Measurements from ENCODE around the gene KLF9. TPM values are rescaled to one million over a fixed set of nuclear protein-coding genes. Genes with fewer than 3 reads are reported as not detected.

Gene KLF9
- total and polyA plus RNA-seq, 2 donors (not counting 1 experiment from before 2014, with no cell fraction given): 12.1 to 36.4 TPM

DNA sequence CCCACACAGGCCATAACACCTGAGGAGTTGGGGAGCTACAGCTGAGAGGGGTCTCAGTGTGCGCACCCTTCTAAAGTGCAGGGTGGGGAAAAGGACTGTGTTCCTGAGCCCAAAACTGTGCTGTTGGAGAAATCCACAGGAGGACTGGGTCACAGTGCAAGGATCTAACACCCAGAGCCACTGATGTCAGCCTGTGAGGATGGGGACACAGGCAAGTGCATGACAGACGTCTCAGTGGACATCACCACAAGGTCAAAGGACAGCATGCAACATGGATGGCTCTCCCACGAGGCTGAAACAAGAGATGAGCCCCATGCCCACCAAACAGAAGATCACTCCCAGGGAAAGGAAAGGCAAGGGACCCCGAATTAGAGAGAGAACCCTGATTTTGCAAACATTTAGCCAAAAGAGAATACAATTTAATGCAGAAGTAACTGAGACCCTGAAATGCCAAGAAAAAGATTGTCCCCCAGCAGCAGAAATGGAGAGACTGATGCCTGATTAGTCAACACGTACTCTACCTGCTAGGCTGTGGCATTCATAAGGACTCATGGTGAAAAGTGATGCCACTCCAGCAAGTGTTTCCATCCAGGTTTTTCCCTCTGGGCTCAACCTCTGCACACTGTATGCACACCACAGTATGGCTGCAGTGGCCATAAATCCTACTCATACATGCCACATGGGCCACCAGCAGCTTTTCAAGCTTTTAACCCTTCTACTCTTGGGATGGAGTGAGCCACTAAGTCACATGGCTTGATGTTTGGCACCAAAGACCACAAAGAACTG lies 14.2 kb downstream of the KLF9 start:
- H3K9ac ChIP-seq (ENCODE audit: low read length): no peak overlapping the region
- H3K9me3 Mint-ChIP-seq (ENCODE audit: insufficient read depth): no peaks in the 10 kb centered on the region
- CTCF ChIA-PET: interaction anchor here (1.2 to 2.1 kb wide), 3 partner anchors 10 to 19 kb away, joined by 4 to 6 read pairs (median 4); no protein-coding TSS in a partner anchor
- H3K4me1 ChIP-seq (ENCODE audit: control insufficient read depth in 2 of 2, insufficient read depth in 2 of 2, low read length in 2 of 2): peaks cover 31% of the 10 kb centered on the region in 2 donors
- ATAC-seq (ENCODE audit: low read depth) (no peak), DNase-seq (no peak)
- H3K4me1 Mint-ChIP-seq: peaks cover 54% of the 10 kb centered on the region
- no peak overlapping the region for H3K4me2 ChIP-seq (replicated peaks; ENCODE audit: low read depth, low read length, poor library complexity, severe bottlenecking)
- no peaks in the 10 kb centered on the region for H3K9me3 ChIP-seq (ENCODE audit: control extremely low read depth in 1 of 3, control insufficient read depth in 2 of 3, insufficient read depth in 1 of 3, low read length in 2 of 3)
- POLR2A ChIA-PET: interaction anchor here (1.0 to 1.4 kb wide), 2 partner anchors 14 to 19 kb away, joined by 3 read pairs; partner anchors contain the start of gene KLF9
- H3K27me3 Mint-ChIP-seq: no peaks in the 10 kb centered on the region
- H3K36me3 ChIP-seq (replicated peaks in 1 of 2; ENCODE audit: control extremely low read depth in 1 of 2, control insufficient read depth in 1 of 2, extremely low read depth in 1 of 2, insufficient read depth in 2 of 2, low read length in 1 of 2): no peaks in the 10 kb centered on the region
- peak overlapping the region in 1 of 2 donors; percentile 45 for H3K27ac ChIP-seq (ENCODE audit: low read length in 2 of 2)
- H3K27me3 ChIP-seq (replicated peaks in 1 of 4; ENCODE audit: control extremely low read depth in 1 of 4, control insufficient read depth in 3 of 4, insufficient read depth in 4 of 4, low read length in 3 of 4): no peaks in the 10 kb centered on the region
- H3K27ac Mint-ChIP-seq: peak overlapping the region; percentile 84
- intact Hi-C loops (cut with micrococcal nuclease): no loop called here
- WGBS (ENCODE audit: insufficient coverage): 92% methylated on average over 3 of the region's 5 CpGs
- H4K20me1 ChIP-seq (ENCODE audit: control insufficient read depth, insufficient read depth, low read length, poor library complexity, severe bottlenecking): peaks cover 10% of the 10 kb centered on the region
- no peak overlapping the region for H3K4me3 ChIP-seq (ENCODE audit: control extremely low read depth in 1 of 5, extremely low read depth in 1 of 5, insufficient read depth in 1 of 5, low read depth in 2 of 5, low read length in 4 of 5)
- H2AFZ ChIP-seq (ENCODE audit: insufficient read depth, low read depth, low read length, poor library complexity, severe bottlenecking): no peak overlapping the region
- H3K79me2 ChIP-seq (ENCODE audit: control insufficient read depth, insufficient read depth, low read length): peaks cover 85% of the 10 kb centered on the region
- no peak overlapping the region for H3K4me3 Mint-ChIP-seq
- no peak for TF ChIP-seq EZH2 (IDR thresholded peaks at IDR 0.05; ENCODE audit: borderline replicate concordance, insufficient read depth, low read depth, low read length, poor library complexity, severe bottlenecking)
- TF ChIP-seq, protein P1, sequence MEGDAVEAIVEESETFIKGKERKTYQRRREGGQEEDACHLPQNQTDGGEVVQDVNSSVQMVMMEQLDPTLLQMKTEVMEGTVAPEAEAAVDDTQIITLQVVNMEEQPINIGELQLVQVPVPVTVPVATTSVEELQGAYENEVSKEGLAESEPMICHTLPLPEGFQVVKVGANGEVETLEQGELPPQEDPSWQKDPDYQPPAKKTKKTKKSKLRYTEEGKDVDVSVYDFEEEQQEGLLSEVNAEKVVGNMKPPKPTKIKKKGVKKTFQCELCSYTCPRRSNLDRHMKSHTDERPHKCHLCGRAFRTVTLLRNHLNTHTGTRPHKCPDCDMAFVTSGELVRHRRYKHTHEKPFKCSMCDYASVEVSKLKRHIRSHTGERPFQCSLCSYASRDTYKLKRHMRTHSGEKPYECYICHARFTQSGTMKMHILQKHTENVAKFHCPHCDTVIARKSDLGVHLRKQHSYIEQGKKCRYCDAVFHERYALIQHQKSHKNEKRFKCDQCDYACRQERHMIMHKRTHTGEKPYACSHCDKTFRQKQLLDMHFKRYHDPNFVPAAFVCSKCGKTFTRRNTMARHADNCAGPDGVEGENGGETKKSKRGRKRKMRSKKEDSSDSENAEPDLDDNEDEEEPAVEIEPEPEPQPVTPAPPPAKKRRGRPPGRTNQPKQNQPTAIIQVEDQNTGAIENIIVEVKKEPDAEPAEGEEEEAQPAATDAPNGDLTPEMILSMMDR (IDR thresholded peaks at IDR 0.05): no peak

DNA sequence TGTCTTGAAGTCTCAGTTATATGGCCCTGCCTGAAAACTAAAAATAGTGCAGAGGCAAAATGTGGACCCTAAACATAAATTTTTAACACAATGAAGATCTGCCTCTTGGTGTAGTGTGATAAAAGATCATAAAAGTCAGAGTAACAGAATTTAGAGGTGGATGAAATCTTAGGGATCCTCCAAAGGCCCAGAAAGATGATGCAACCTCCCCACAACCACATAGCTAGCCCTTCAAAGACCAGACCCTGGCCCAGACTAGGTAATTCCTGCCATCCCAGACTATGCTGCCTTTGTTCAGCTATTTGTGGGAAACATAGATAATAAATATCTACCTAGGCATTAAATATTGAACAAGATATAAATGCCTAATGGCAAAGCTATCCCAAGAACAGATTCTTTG lies 15.3 kb downstream of the KLF9 start:
- TF ChIP-seq, protein P1 (IDR thresholded peaks at IDR 0.05): no peak
- TF ChIP-seq EZH2 (IDR thresholded peaks at IDR 0.05; ENCODE audit: borderline replicate concordance, insufficient read depth, low read depth, low read length, poor library complexity, severe bottlenecking): no peak
- H3K4me1 ChIP-seq (ENCODE audit: control insufficient read depth in 2 of 2, insufficient read depth in 2 of 2, low read length in 2 of 2): peaks cover 31% of the 10 kb centered on the region in 2 donors

More for the DNA sequence above, 15.3 kb downstream of the KLF9 start:
- ATAC-seq (ENCODE audit: low read depth) (no peak), DNase-seq (no peak)
- Histone ChIP-seq H3K36me3 (replicated peaks in 1 of 2; ENCODE audit: control extremely low read depth in 1 of 2, control insufficient read depth in 1 of 2, extremely low read depth in 1 of 2, insufficient read depth in 2 of 2, low read length in 1 of 2) (no peaks in the 10 kb centered on the region), H3K79me2 (ENCODE audit: control insufficient read depth, insufficient read depth, low read length) (peaks cover 85% of the 10 kb centered on the region), H3K4me2 (replicated peaks; ENCODE audit: low read depth, low read length, poor library complexity, severe bottlenecking) (peak overlapping the region; percentile 64), H4K20me1 (ENCODE audit: control insufficient read depth, insufficient read depth, low read length, poor library complexity, severe bottlenecking) (peaks cover 15% of the 10 kb centered on the region), H3K27me3 (replicated peaks in 1 of 4; ENCODE audit: control extremely low read depth in 1 of 4, control insufficient read depth in 3 of 4, insufficient read depth in 4 of 4, low read length in 3 of 4) (no peaks in the 10 kb centered on the region), H3K27ac (ENCODE audit: low read length in 2 of 2) (peak overlapping the region in 1 of 2 donors; percentile 45), H2AFZ (ENCODE audit: insufficient read depth, low read depth, low read length, poor library complexity, severe bottlenecking) (no peak overlapping the region), H3K9me3 (ENCODE audit: control extremely low read depth in 1 of 3, control insufficient read depth in 2 of 3, insufficient read depth in 1 of 3, low read length in 2 of 3) (no peaks in the 10 kb centered on the region), H3K4me3 (ENCODE audit: control extremely low read depth in 1 of 5, extremely low read depth in 1 of 5, insufficient read depth in 1 of 5, low read depth in 2 of 5, low read length in 4 of 5) (no peak overlapping the region), H3K9ac (ENCODE audit: low read length) (no peak overlapping the region)
- peak overlapping the region; percentile 14 for H3K4me3 Mint-ChIP-seq
- H3K9me3 Mint-ChIP-seq (ENCODE audit: insufficient read depth): no peaks in the 10 kb centered on the region
- H3K4me1 Mint-ChIP-seq: peaks cover 53% of the 10 kb centered on the region
- ChIA-PET POLR2A (interaction anchor here (1.0 to 1.4 kb wide), 2 partner anchors 15 to 20 kb away, joined by 3 read pairs; partner anchors contain the start of gene KLF9), CTCF (interaction anchor here (1.0 to 1.5 kb wide), 3 partner anchors 11 to 20 kb away, joined by 4 to 7 read pairs (median 5); no protein-coding TSS in a partner anchor)
- H3K27me3 Mint-ChIP-seq: no peaks in the 10 kb centered on the region
- peak overlapping the region; percentile 84 for H3K27ac Mint-ChIP-seq
- intact Hi-C loops (cut with micrococcal nuclease): loop anchor here (5.0 kb wide), 1 partner anchor 47 kb away; no protein-coding TSS in a partner anchor

All from B cell (primary cell).